AG09309 (cell line): ENCODE results near the gene EDN1.
A peak's percentile ranks its signal among the peaks of the same experiment; 100 is the strongest.

ENCODE experiments used
- DNase-seq: peaks from one replicate; pipeline ENCODE4 v3.0.0-alpha.2; 2010; ENCODE audit warnings: low read depth
- H3K4me3 ChIP-seq: 2 replicates; pipeline ENCODE4 v1.5.1; 2011; ENCODE audit warnings: mild to moderate bottlenecking, low read depth, low read length, moderate library complexity; ENCODE audit not compliant: control insufficient read depth
- CTCF ChIP-seq: IDR thresholded peaks from 2 replicates; pipeline ENCODE4 v1.5.1; 2011; ENCODE audit warnings: mild to moderate bottlenecking, low read depth, low read length, inconsistent platforms; ENCODE audit not compliant: insufficient read depth, control insufficient read depth; ENCODE audit errors: missing control alignments

Gene EDN1

GRCh38 chr6:12291071-12291838 lies 1.1 kb downstream of the EDN1 start:
- no peak for TF ChIP-seq CTCF
- no peak for DNase-seq
- peak overlapping the region; percentile 43 for H3K4me3 ChIP-seq

- no peak for TF ChIP-seq CTCF
- peak overlapping the region; percentile 43 for H3K4me3 ChIP-seq
- no peak for DNase-seq
These were observed 1.9 kb downstream of the EDN1 start for GRCh38 chr6:12291839-12292604.

- TF ChIP-seq CTCF, result no peak
- no peak for DNase-seq
- no peak overlapping the region for H3K4me3 ChIP-seq
These were observed 3.2 kb downstream of the EDN1 start for GRCh38 chr6:12293235-12293930.

- TF ChIP-seq CTCF, result no peak
- no peak overlapping the region for H3K4me3 ChIP-seq
- no peak for DNase-seq
These were observed 4.0 kb downstream of the EDN1 start for GRCh38 chr6:12293931-12294807.

- DNase-seq, result no peak
- TF ChIP-seq CTCF, result no peak
- no peak overlapping the region for H3K4me3 ChIP-seq
These were observed 4.8 kb downstream of the EDN1 start for GRCh38 chr6:12294851-12295536.
